GM11168 (cell line): ENCODE measurements around the gene CCP110.

ENCODE experiments used
- in situ Hi-C: fragments of 300-500 bp; cut with MboI; formaldehyde crosslinking; loops from one replicate; pipeline ENCODE4 v1.12.0; 2022; ENCODE audit warnings: low sequenced_read_pairs; ENCODE audit not compliant: unreplicated experiment

CCP110 gene

DNA sequence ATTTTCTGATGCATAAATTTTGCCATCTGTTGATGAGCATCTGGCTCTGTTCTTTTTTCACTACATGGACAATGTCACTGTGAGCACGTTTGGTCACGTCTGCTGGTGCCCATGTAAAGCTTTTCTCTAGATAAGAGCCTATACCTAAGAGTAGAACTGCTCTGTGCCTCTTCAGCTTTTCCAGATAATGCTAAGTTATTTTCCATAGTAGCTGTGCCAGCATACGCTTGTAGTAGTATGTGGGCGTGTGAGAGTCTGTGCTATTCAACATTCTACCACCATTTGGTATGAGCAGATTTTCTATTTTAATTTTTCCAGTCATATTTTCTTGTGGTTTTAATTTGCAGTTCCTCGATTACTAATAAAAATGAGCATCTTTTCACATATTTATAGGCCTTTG lies 64.9 kb downstream of the CCP110 start:
- in situ Hi-C loops: no loop called here

DNA sequence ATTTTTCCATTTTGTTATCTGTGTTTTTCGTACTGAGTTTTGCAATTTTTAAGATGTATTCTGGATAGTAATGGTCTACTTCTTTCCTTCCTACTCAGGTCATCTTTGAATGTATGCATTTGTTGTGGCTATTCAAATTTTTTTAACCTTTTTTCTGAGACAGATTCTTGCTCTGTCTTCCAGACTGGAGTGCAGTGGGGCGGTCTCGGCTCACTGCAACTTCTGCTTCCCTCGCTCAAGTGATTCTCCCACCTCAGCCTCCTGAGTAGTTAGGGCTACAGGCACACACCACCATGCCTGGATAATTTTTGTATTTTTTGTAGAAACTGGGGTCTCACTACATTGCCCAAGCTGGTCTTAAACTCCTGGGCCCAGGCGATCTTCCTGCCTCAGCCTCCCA lies 65.4 kb downstream of the CCP110 start:
- in situ Hi-C loops: no loop called here

DNA sequence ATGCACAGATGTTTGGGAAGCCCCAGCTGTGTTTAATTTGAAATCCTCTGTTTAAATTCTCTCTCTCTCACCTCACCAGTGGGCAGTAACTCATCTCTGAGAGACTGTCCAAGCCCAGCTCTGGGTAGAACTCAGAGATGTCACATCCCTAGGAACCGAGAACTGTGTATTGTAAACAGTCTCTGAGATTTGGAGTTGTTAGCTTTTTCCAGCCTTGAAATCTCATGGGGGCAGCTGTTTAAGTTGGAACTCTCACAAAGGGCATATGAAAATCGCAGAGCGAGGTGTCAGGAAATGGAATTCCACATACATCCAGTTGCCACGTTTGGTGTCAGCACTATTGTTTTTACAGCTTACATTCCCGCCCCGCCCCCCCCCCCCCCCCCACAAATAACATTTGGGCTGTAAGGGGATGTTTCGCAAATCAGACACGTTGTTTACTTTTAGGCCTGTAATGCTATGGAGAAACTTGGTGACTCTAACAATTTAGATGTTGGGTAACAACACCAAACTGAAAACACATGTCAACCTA lies 66.1 kb downstream of the CCP110 start:
- in situ Hi-C loops: no loop called here

DNA sequence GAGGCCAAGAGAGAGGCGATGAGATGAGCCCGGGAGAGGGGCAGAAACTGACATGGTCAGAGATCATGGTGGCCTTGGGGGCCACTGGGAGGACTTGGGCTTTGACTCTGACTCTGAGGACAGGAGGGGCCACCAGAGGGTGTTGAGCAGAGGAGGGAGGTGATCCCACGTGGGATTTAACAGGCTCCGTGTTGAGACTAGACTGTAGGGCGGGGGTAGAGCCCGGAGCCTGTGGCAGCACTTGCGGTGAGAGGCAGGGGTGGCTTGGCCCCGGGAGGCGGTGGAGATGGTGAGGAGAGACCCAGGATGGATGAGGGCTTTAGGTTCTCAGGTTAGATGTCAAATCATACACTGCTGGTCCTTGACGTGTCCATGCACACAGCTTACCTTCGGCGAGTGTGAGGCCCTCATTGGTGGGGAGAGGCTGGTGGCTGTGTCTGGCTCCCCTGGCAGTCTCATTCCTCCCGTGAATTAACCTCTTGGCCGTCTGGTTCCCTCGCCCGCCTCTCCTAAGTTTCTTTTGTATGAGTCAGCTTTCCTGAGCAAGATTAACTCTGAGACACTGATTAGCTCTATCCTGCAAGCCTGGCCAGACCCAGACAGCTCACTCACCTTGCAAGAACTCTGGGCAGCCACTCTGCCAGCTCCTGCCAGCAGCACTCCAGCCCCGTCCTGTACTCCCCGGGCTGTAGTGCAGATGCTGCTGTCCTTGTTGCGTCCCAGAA lies 71.5 kb downstream of the CCP110 start:
- in situ Hi-C loops: no loop called here

DNA sequence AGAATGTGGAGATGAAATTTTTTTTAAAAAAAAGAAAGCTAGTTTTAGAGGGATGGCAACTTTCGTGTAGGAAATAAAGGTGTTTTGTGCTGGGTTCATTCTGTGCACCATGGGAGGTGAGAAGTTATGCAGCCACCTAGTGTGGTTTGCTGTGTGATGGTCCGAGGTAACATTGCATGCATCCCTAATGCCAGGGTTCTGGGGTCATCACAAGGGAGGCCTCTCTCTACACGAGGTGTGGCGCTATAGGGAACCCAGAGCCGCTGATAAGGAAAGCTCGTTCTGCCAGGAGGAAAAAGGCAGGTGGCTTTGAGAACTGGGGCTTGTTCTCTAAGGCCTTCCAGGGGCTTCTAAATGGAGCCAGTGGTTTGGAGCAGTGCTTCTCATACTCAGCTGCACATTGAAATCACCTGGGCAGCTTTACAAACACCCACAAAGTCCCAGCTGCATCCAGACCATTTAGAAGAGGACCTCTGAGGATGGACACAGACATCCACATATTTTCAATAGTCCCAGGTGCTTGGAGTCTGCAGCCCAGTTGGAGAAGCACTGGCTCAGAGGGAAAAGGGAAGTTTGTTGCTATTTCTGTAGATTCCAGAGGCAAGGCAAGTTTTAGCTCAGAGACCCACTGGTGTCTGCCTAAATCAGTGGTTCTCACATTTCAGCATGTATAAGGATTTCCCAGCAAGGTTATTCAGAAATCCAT lies 75.2 kb downstream of the CCP110 start:
- in situ Hi-C loops: no loop called here

DNA sequence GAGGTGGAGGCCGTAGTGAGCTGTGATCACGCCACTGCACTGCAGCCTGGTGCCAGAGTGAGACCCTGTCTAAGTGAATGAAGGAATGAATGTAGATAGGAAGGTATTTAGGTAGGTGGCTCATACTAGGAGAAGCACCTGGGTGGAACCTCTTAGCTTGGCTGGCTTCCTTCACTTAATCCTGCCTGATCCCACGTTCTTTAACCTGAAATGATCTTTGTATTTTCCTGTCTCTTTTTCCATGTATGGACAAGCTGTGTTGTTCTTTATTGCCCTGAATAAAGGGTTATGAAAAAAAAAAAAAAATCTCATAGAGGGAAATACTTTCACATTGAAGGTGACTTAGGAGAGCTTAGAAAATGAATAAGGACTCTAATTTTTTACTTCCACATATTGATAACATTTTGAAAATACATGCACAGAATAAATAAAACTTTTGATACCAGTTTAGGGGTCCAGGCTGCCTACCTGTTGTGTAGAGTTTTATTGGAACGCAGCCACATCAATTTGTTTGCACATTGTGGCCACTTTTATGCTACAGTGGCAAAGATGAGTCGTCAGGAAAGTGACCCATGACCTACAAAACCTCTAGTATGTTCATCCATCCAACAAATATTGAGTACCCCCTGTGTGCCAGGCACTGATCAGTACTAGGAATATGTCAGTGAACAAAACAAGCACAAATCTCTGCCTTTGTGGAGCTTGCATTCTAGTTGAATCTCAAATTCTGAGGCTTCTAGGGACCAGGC lies 76.4 kb downstream of the CCP110 start:
- in situ Hi-C loops: no loop called here

DNA sequence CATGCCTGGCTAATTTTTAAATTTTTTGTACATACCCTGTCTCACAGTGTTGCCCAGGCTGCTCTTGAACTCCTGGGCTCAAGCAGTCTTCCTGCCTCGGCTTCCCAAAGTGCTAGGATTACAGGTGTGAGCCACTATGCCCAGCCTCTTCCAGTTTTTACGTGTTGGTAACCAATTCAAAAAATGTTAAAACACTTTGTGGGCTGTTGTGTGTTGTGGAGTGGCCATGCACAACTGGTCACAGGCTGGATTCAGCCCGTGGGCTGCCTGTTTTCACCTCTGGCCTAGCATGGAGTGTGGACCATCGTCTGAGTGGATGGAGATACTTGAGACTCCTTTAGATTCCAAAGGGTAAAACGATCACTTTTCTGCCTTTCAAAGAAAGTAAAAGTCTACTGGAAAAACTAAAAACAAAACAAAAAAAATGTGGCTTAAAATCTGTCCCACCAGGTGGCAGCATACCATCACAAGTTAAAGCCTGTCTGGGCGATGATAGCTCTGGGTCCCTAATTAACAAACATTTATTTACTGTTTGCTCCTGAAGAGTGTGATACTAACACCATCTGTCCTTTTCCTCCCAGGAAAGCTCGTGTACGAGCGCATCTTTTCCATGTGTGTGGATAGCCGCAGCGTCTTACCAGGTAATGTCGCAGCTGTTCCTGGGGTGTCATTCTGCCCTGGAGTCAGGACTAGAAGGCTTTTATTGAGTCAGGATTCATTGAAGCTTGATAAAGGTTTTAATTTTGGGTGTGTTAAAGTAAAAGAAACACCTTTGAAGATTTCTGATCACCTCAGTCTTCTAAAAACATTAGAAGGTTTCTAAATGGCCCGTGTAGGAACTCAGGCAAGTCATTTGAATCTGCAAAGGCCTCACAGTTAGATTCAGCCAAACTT lies 77.6 kb downstream of the CCP110 start:
- in situ Hi-C loops: no loop called here
